ENCODE results near the gene NPW.

- TF ChIP-seq YY1 (IDR thresholded peaks at IDR 0.05; ENCODE audit: insufficient read depth, insufficient read length) (no peak), SUZ12 (IDR thresholded peaks at IDR 0.05; ENCODE audit: extremely low read depth, insufficient read depth, insufficient read length) (no peak)
Measured at GRCh38 chr16:1985466-1986150, 34.0 kb upstream of the NPW start.
